ENCODE measurements around the gene ALG12.
A peak's percentile ranks its signal among the peaks of the same experiment; 100 is the strongest.

ALG12 gene

DNA sequence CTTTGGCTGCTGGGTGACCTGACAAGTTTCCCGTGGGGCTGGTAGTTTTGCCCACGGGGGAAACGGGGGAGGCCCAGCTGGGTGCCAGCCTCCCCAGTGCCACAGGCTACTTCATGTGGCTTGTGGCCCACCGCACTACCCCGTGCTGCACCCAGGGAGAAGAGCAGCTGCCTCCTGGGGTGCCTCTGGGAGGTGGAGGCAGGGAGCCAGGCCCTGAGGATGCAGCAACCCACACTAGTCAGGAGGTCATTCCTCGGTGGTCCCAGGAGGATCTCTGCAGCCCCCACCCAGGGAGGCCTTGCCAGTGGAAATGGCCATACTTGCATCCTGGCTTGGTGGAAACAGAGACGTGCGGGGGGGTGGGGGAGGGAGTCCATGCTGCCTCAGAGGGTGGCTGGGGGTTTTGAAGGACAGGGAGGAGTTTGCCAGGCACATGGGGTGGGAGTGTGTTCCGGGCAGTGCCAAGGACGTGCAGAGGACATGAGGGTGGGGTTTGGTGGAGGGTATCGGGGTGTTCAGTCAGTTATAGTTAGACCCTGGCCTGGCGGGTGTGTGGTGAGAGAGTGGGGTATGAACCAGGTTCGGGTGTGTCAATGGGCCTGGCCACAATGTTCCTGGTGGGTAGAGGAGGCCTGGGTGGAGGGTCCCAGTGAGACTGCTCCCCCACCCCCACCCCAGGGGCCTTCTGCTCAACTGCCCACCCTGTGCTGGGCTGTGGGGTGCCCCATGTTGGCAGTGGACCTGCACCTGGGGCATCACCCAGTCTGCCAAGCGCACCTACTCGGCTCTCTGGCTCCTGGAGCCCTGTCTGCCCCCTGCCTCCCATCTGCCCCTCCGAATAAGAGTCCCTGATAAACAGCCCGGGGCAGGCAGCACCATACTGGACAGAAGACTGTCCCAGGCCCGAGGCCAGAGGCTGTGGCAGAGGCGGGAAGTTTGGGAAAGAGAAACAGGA is 46.2 kb upstream of the ALG12 start:
- peak overlapping the region; percentile 92 for H3K4me3 ChIP-seq (ENCODE audit: low read depth, low read length)
- DNase-seq (ENCODE audit: low read depth): no peak
- TF ChIP-seq, protein P1, sequence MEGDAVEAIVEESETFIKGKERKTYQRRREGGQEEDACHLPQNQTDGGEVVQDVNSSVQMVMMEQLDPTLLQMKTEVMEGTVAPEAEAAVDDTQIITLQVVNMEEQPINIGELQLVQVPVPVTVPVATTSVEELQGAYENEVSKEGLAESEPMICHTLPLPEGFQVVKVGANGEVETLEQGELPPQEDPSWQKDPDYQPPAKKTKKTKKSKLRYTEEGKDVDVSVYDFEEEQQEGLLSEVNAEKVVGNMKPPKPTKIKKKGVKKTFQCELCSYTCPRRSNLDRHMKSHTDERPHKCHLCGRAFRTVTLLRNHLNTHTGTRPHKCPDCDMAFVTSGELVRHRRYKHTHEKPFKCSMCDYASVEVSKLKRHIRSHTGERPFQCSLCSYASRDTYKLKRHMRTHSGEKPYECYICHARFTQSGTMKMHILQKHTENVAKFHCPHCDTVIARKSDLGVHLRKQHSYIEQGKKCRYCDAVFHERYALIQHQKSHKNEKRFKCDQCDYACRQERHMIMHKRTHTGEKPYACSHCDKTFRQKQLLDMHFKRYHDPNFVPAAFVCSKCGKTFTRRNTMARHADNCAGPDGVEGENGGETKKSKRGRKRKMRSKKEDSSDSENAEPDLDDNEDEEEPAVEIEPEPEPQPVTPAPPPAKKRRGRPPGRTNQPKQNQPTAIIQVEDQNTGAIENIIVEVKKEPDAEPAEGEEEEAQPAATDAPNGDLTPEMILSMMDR (IDR thresholded peaks at IDR 0.05; ENCODE audit: insufficient read depth, low read depth, low read length, missing control alignments): no peak

DNA sequence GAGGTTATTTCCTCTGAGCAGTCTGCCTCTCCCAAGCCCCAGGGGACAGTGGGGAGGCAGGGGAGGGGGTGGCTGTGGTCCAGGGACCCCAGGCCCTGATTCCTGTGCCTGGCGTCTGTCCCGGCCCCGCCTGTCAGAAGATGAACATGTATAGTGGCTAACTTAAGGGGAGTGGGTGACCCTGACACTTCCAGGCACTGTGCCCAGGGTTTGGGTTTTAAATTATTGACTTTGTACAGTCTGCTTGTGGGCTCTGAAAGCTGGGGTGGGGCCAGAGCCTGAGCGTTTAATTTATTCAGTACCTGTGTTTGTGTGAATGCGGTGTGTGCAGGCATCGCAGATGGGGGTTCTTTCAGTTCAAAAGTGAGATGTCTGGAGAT is 45.4 kb upstream of the ALG12 start:
- TF ChIP-seq, protein P1 (IDR thresholded peaks at IDR 0.05; ENCODE audit: insufficient read depth, low read depth, low read length, missing control alignments): no peak
- DNase-seq (ENCODE audit: low read depth): no peak
- H3K4me3 ChIP-seq (ENCODE audit: low read depth, low read length): peak overlapping the region; percentile 92

DNA sequence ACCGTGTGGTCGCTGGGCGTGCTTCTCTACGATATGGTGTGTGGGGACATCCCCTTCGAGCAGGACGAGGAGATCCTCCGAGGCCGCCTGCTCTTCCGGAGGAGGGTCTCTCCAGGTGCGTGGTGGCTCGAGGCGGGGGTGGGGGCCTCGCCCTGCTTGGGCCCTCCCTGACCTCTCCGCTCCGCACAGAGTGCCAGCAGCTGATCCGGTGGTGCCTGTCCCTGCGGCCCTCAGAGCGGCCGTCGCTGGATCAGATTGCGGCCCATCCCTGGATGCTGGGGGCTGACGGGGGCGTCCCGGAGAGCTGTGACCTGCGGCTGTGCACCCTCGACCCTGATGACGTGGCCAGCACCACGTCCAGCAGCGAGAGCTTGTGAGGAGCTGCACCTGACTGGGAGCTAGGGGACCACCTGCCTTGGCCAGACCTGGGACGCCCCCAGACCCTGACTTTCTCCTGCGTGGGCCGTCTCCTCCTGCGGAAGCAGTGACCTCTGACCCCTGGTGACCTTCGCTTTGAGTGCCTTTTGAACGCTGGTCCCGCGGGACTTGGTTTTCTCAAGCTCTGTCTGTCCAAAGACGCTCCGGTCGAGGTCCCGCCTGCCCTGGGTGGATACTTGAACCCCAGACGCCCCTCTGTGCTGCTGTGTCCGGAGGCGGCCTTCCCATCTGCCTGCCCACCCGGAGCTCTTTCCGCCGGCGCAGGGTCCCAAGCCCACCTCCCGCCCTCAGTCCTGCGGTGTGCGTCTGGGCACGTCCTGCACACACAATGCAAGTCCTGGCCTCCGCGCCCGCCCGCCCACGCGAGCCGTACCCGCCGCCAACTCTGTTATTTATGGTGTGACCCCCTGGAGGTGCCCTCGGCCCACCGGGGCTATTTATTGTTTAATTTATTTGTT is 44.8 kb upstream of the ALG12 start:
- DNase-seq (ENCODE audit: low read depth): no peak
- TF ChIP-seq, protein P1 (IDR thresholded peaks at IDR 0.05; ENCODE audit: insufficient read depth, low read depth, low read length, missing control alignments): no peak

DNA sequence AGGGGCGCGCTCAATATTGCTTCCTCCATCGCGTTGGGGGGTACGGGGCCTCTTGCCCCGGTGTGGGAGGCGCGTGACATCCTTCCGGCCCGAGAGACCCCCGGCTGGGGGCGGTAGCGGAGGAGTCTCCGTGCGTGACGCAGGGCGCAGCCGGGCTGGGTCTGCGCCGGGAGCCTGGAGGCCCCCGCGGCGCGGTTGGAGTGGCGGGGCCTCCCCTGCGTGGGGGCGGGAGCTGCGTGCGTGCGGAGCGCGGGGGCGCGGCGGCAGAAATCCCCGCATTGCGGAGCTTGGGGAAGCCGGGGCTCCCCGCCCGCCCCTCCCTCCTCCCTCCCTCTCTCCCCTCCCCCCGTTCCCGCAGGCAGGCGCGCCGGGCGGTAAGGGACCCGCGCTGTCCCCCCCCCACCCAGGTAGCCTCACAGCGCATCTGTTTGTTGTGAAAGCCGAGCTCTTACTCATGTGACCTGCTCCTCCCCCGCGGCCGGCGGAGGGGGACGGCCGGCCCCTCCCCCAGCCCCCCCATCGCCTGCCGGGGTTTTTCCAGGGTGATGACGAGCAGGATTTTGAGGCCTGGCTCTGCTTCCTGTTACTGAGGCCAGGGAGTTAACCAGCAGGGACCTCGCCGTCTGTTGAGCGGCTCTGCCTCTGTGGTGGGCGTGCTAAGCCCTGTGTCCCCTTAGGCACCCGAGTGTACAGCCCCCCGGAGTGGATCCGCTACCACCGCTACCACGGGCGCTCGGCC is 43.9 kb upstream of the ALG12 start:
- peak overlapping the region; percentile 92 for H3K4me3 ChIP-seq (ENCODE audit: low read depth, low read length)
- TF ChIP-seq, protein P1 (IDR thresholded peaks at IDR 0.05; ENCODE audit: insufficient read depth, low read depth, low read length, missing control alignments): no peak
- DNase-seq (ENCODE audit: low read depth): peak; percentile 90

More for the DNA sequence above, 44.8 kb upstream of the ALG12 start:
- H3K4me3 ChIP-seq (ENCODE audit: low read depth, low read length): peak overlapping the region; percentile 92

DNA sequence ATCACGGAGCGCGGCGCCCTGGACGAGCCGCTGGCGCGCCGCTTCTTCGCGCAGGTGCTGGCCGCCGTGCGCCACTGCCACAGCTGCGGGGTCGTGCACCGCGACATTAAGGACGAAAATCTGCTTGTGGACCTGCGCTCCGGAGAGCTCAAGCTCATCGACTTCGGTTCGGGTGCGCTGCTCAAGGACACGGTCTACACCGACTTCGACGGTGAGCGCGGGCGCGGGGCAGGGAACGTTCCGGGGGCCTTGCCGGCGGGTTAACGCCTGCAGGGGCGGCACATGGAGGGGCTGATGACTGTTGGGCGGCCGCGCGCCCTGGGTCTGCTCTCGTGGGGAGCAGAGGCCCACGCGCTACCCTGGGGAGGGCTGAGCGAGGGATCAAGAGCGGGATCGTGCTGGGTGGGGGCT is 43.4 kb upstream of the ALG12 start:
- TF ChIP-seq, protein P1 (IDR thresholded peaks at IDR 0.05; ENCODE audit: insufficient read depth, low read depth, low read length, missing control alignments): no peak
- peak overlapping the region; percentile 92 for H3K4me3 ChIP-seq (ENCODE audit: low read depth, low read length)
- no peak for DNase-seq (ENCODE audit: low read depth)

DNA sequence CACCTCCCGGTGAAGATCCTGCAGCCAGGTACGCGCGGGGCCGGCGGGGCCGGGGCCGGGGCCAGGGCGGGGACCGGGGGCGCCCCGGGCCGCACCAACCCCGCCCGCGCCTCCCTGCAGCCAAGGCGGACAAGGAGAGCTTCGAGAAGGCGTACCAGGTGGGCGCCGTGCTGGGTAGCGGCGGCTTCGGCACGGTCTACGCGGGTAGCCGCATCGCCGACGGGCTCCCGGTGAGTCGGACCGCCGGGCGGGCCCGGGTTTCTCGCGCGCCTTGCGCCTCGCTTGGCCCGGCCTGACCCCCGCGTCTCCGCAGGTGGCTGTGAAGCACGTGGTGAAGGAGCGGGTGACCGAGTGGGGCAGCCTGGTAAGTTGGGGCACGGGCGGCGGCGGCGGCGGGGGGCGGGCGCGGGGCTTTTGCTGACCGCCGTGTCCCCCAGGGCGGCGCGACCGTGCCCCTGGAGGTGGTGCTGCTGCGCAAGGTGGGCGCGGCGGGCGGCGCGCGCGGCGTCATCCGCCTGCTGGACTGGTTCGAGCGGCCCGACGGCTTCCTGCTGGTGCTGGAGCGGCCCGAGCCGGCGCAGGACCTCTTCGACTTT is 42.9 kb upstream of the ALG12 start:
- TF ChIP-seq, protein P1 (IDR thresholded peaks at IDR 0.05; ENCODE audit: insufficient read depth, low read depth, low read length, missing control alignments): no peak
- DNase-seq (ENCODE audit: low read depth): peak; percentile 75
- peak overlapping the region; percentile 92 for H3K4me3 ChIP-seq (ENCODE audit: low read depth, low read length)
